HCT116 (cell line): Measurements from ENCODE around the gene ITGB1BP1. TPM values are rescaled to one million over a fixed set of nuclear protein-coding genes. Genes with fewer than 3 reads are reported as not detected.

Experiments
- ATAC-seq: fragments of 200-7000 bp; cut with Tn5 transposase; 2 replicates; pipeline ENCODE4 v1.9.1; 2020; ENCODE audit warnings: mild to moderate bottlenecking, moderate library complexity
- BruUV-seq: library from RNA; stranded (reverse); fragments of 400-500 nt; replicated peaks from 2 replicates; lab custom pipeline; 2021; lab: Mats Ljungman, UMichigan
- CTCF ChIA-PET: fragments of 300-600 bp; sonication (Branson Sonifier 250); formaldehyde crosslinking; loops from one replicate; lab custom pipeline; 2021; ENCODE audit warnings: antibody characterized with exemption; lab: Charles Lee
- POLR2A ChIA-PET: fragments of 300-600, 350-600 bp; sonication (Branson Sonifier 250); formaldehyde crosslinking; loops from one replicate; lab custom pipeline; 2021; ENCODE audit warnings: antibody characterized with exemption; lab: Charles Lee
- RAD21 ChIA-PET, 2 experiments: fragments of 300-600 bp; sonication (Branson Sonifier 250); formaldehyde crosslinking; loops; one replicate each; lab custom pipeline; 2023; ENCODE audit warnings: low total read pairs in 2 of 2; ENCODE audit not compliant: uncharacterized antibody in 2 of 2, unreplicated experiment in 2 of 2, low non-redundant PET in 1 of 2; lab: Charles Lee
- DNase-seq: peaks from one replicate; pipeline ENCODE4 v3.0.0-alpha.2; 2010; ENCODE audit warnings: low read depth, low spot score
- H2AFZ ChIP-seq: fragments of 200-600 bp; shearing (Covaris generic), sonication (generic); 2 replicates; pipeline ENCODE4 v1.6.1; 2017; ENCODE audit warnings: low read depth, mixed run types, mixed read lengths, antibody characterized with exemption, low read length; ENCODE audit not compliant: poor library complexity, severe bottlenecking
- H3K27ac ChIP-seq: 2 replicates; pipeline ENCODE4 v1.5.1; 2012; ENCODE audit warnings: low read depth, low read length
- H3K27me3 ChIP-seq: fragments of 200-600 bp; sonication (generic); 2 replicates; pipeline ENCODE4 v1.6.1; 2016; ENCODE audit warnings: mixed run types, low read length, mixed read lengths; ENCODE audit not compliant: insufficient read depth
- H3K36me3 ChIP-seq, 2 experiments: fragments of 200-500 bp in 1 of 2; fragments of 200-600 bp in 1 of 2; sonication (Bioruptor generic) in 1 of 2; sonication (generic) in 1 of 2; 2 replicates each; pipeline versions ENCODE4 v1.5.1 to v1.6.1; 2014 to 2016; ENCODE audit warnings: low read length in 2 of 2, inconsistent platforms in 1 of 2, mixed read lengths in 1 of 2, mixed run types in 1 of 2; ENCODE audit not compliant: insufficient read depth in 2 of 2, control insufficient read depth in 1 of 2
- H3K4me1 ChIP-seq, 2 experiments: fragments of 200-600 bp in 1 of 2; sonication (generic) in 1 of 2; 2 replicates each; pipeline versions ENCODE4 v1.5.1 to v1.6.1; 2012 to 2017; ENCODE audit warnings: low read length in 2 of 2, inconsistent platforms in 1 of 2, mild to moderate bottlenecking in 1 of 2, mixed read lengths in 1 of 2, mixed run types in 1 of 2, moderate library complexity in 1 of 2; ENCODE audit not compliant: insufficient read depth in 2 of 2, control insufficient read depth in 1 of 2
- H3K4me2 ChIP-seq: fragments of 200-600 bp; sonication (generic); 2 replicates; pipeline ENCODE4 v1.6.1; 2017; ENCODE audit warnings: mixed run types, low read length, mixed read lengths
- H3K4me3 ChIP-seq, 2 experiments: fragments of 200-600 bp in 1 of 2; sonication (generic) in 1 of 2; replicated peaks in 1 of 2; 2 replicates each; pipeline ENCODE4 v1.5.1; 2011 to 2016; ENCODE audit warnings: low read length in 2 of 2, control low read depth in 1 of 2, low read depth in 1 of 2, mild to moderate bottlenecking in 1 of 2, mixed read lengths in 1 of 2, mixed run types in 1 of 2
- H3K79me2 ChIP-seq: fragments of 200-600 bp; sonication (generic); 2 replicates; pipeline ENCODE4 v1.6.1; 2017; ENCODE audit warnings: mild to moderate bottlenecking, mixed run types, low read length, moderate library complexity, mixed read lengths; ENCODE audit not compliant: insufficient read depth
- H3K9ac ChIP-seq: fragments of 200-600 bp; sonication (generic); 2 replicates; pipeline ENCODE4 v1.6.1; 2016; ENCODE audit warnings: low read length, mixed read lengths
- H3K9me2 ChIP-seq: fragments of 200-600 bp; sonication (generic), shearing (Covaris generic); 2 replicates; pipeline ENCODE4 v1.6.1; 2017; ENCODE audit warnings: mixed run types, mild to moderate bottlenecking, moderate library complexity; ENCODE audit not compliant: insufficient read depth
- H3K9me3 ChIP-seq, 2 experiments: fragments of 200-500 bp in 1 of 2; fragments of 200-600 bp in 1 of 2; sonication (Bioruptor generic) in 1 of 2; sonication (generic) in 1 of 2; 2 replicates each; pipeline ENCODE4 v1.6.1; 2014 to 2017; ENCODE audit warnings: low read length in 2 of 2, mixed read lengths in 2 of 2, inconsistent platforms in 1 of 2, low read depth in 1 of 2, mild to moderate bottlenecking in 1 of 2, mixed run types in 1 of 2, moderate library complexity in 1 of 2; ENCODE audit not compliant: control insufficient read depth in 1 of 2, insufficient read depth in 1 of 2
- H4K20me1 ChIP-seq: fragments of 200-600 bp; sonication (generic), shearing (Covaris generic); 2 replicates; pipeline ENCODE4 v1.6.1; 2017; ENCODE audit warnings: mixed run types, mild to moderate bottlenecking, moderate library complexity; ENCODE audit not compliant: insufficient read depth
- ATF3 ChIP-seq: IDR thresholded peaks from 2 replicates; pipeline ENCODE4 v1.6.1; 2012
- CTCF ChIP-seq, 3 experiments: fragments of 200-600 bp in 1 of 3; sonication (generic) in 1 of 3; IDR thresholded peaks in 2 of 3; conservative IDR thresholded peaks in 1 of 3; 2 replicates each; pipeline ENCODE4 v1.5.1; 2012 to 2017; ENCODE audit warnings: low read depth in 2 of 3, low read length in 2 of 3, antibody characterized with exemption in 1 of 3, borderline replicate concordance in 1 of 3, control low read depth in 1 of 3, mild to moderate bottlenecking in 1 of 3, mixed read lengths in 1 of 3, mixed run types in 1 of 3, moderate library complexity in 1 of 3; ENCODE audit not compliant: insufficient read depth in 1 of 3
- ELF1 ChIP-seq: IDR thresholded peaks from 2 replicates; pipeline ENCODE4 v1.6.1; 2012; ENCODE audit warnings: low read depth, borderline replicate concordance
- EZH2 ChIP-seq: fragments of 200-600 bp; sonication (generic); IDR thresholded peaks from 2 replicates; pipeline ENCODE4 v1.6.1; 2017; ENCODE audit warnings: antibody characterized with exemption, mixed run types
- EZH2phosphoT487 ChIP-seq: fragments of 200-600 bp; IDR thresholded peaks from 2 replicates; pipeline ENCODE4 v1.6.1; 2018; ENCODE audit warnings: antibody characterized with exemption, borderline replicate concordance
- REST ChIP-seq: IDR thresholded peaks from 2 replicates; pipeline ENCODE4 v1.6.1; 2012; ENCODE audit warnings: low read depth
- SP1 ChIP-seq: IDR thresholded peaks from 2 replicates; pipeline ENCODE4 v1.6.1; 2012; ENCODE audit warnings: low read depth
- TCF7L2 ChIP-seq: IDR thresholded peaks from 2 replicates; pipeline ENCODE4 v1.7.0; 2011; ENCODE audit warnings: borderline replicate concordance, inconsistent platforms; ENCODE audit not compliant: insufficient read depth, insufficient read length; ENCODE audit errors: extremely low read depth
- YY1 ChIP-seq: IDR thresholded peaks from 2 replicates; pipeline ENCODE4 v1.6.1; 2011; ENCODE audit warnings: low read length, low read depth, moderate library complexity, mild to moderate bottlenecking; ENCODE audit not compliant: insufficient replicate concordance; ENCODE audit errors: extremely low read depth
- ZBTB33 ChIP-seq: IDR thresholded peaks from 2 replicates; pipeline ENCODE4 v1.6.1; 2011; ENCODE audit warnings: mild to moderate bottlenecking, low read length, moderate library complexity; ENCODE audit not compliant: insufficient replicate concordance; ENCODE audit errors: extremely low read depth
- intact Hi-C: fragments of 100-400 bp; cut with micrococcal nuclease; formaldehyde crosslinking; loops from 2 replicates; pipeline ENCODE4 v1.10.0; 2022
- total RNA-seq: library from RNA; stranded (reverse); gene quantifications from one replicate; pipeline ENCODE4 v1.2.1, GENCODE V29; 2021; ENCODE audit not compliant: unreplicated experiment

ITGB1BP1 gene
- total RNA-seq, 1 experiment from 2014 or later: 86.9 TPM

GRCh38 chr2:9460441-9461017, 37.2 kb upstream of the ITGB1BP1 start:
- Histone ChIP-seq H3K9ac (no peak overlapping the region), H3K36me3 (peaks cover 14 to 27% of the 10 kb centered on the region in 2 experiments), H3K4me2 (no peak overlapping the region), H3K79me2 (no peaks in the 10 kb centered on the region), H3K4me1 (no peaks in the 10 kb centered on the region), H3K27ac (no peak overlapping the region), H3K9me3 (no peaks in the 10 kb centered on the region), H3K27me3 (no peaks in the 10 kb centered on the region), H2AFZ (no peak overlapping the region), H3K9me2 (no peaks in the 10 kb centered on the region), H4K20me1 (no peaks in the 10 kb centered on the region), H3K4me3 (no peak overlapping the region)
- intact Hi-C loops: no loop called here
- TF ChIP-seq CTCF (IDR thresholded peaks at IDR 0.05 in 2 of 3, conservative IDR thresholded peaks at IDR 0.05 in 1 of 3; ENCODE audit: borderline replicate concordance in 1 of 3, insufficient read depth in 1 of 3, low read depth in 2 of 3, low read length in 2 of 3): no peak
- TF ChIP-seq ATF3: no peak
- TF ChIP-seq ZBTB33: no peak
- TF ChIP-seq SP1: no peak
- TF ChIP-seq YY1: no peak
- TF ChIP-seq ELF1: no peak
- TF ChIP-seq EZH2phosphoT487: no peak
- no peak for TF ChIP-seq EZH2
- TF ChIP-seq TCF7L2: no peak
- no peak for TF ChIP-seq REST
- DNase-seq: no peak
- ChIA-PET RAD21 (no interaction called here), POLR2A (no interaction called here), CTCF (no interaction called here)
- BruUV-seq: no TSS peak
- no peak for ATAC-seq
